NCI-H446 (cell line): ENCODE measurements around the gene UFSP1.
"Not testable (repeated sequence)": the region's sequence is repeated elsewhere in the genome, so short reads cannot be mapped to it uniquely, and the experiment has no call there.

ENCODE experiments used
- DNase-seq, 2 experiments: peaks; one replicate each; lab custom pipeline; 2025; lab: John Stamatoyannopoulos, UW

UFSP1 gene

GRCh38 chr7:100859856-100860255, 29.7 kb downstream of the UFSP1 start:
- no peak for DNase-seq

- no peak for DNase-seq
These were observed 32.6 kb downstream of the UFSP1 start for GRCh38 chr7:100856871-100857282.

- no peak for DNase-seq
These were observed 34.0 kb downstream of the UFSP1 start for GRCh38 chr7:100855515-100855914.

- DNase-seq = not testable (repeated sequence)
These were observed 34.6 kb downstream of the UFSP1 start for GRCh38 chr7:100854899-100855298.

GRCh38 chr7:100854146-100854895, 35.2 kb downstream of the UFSP1 start:
- DNase-seq = no peak

GRCh38 chr7:100852048-100852872, 37.3 kb downstream of the UFSP1 start, which contains the start of gene SLC12A9:
TSS of gene SLC12A9 (plus strand) at chr7:100852713. CDS start at chr7:100854198, 1,485 bp downstream.
- peak; percentile 53 to 88 for DNase-seq

- no peak for DNase-seq
These were observed 42.2 kb downstream of the UFSP1 start for GRCh38 chr7:100847360-100847759.

- DNase-seq = no peak
These were observed 48.9 kb downstream of the UFSP1 start for GRCh38 chr7:100840470-100841100.

- no peak for DNase-seq
These were observed 50.2 kb downstream of the UFSP1 start for GRCh38 chr7:100839361-100839760.
